ENCODE results near the gene SLC45A3. TPM values are rescaled to one million over a fixed set of nuclear protein-coding genes. Genes with fewer than 3 reads are reported as not detected.

Gene SLC45A3
- total and polyA plus RNA-seq, 2 of the 8 experiments (the other 6 are each of a cell fraction or from before 2014, with no cell fraction given), result 13.0 to 14.3 TPM

DNA sequence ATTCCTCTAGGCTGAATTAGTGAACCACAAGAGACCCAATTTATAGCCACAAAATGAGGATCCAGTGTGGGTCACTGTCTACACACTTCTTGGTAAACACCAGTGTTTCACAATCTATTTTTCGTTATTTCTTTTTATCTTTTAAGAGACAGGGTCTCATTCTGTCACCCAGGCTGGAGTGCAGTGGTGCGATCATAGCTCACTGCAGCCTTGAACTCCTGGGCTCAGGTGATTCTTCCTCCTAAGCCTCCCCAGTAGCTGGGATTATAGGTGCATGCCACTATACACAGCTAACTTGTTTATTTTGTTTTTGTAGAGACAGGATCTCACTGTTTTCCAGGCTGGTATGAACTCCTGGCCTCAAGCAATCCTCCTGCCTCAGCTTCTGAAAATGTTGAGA lies 29.3 kb upstream of the SLC45A3 start (continued):
- TF ChIP-seq, protein P1, sequence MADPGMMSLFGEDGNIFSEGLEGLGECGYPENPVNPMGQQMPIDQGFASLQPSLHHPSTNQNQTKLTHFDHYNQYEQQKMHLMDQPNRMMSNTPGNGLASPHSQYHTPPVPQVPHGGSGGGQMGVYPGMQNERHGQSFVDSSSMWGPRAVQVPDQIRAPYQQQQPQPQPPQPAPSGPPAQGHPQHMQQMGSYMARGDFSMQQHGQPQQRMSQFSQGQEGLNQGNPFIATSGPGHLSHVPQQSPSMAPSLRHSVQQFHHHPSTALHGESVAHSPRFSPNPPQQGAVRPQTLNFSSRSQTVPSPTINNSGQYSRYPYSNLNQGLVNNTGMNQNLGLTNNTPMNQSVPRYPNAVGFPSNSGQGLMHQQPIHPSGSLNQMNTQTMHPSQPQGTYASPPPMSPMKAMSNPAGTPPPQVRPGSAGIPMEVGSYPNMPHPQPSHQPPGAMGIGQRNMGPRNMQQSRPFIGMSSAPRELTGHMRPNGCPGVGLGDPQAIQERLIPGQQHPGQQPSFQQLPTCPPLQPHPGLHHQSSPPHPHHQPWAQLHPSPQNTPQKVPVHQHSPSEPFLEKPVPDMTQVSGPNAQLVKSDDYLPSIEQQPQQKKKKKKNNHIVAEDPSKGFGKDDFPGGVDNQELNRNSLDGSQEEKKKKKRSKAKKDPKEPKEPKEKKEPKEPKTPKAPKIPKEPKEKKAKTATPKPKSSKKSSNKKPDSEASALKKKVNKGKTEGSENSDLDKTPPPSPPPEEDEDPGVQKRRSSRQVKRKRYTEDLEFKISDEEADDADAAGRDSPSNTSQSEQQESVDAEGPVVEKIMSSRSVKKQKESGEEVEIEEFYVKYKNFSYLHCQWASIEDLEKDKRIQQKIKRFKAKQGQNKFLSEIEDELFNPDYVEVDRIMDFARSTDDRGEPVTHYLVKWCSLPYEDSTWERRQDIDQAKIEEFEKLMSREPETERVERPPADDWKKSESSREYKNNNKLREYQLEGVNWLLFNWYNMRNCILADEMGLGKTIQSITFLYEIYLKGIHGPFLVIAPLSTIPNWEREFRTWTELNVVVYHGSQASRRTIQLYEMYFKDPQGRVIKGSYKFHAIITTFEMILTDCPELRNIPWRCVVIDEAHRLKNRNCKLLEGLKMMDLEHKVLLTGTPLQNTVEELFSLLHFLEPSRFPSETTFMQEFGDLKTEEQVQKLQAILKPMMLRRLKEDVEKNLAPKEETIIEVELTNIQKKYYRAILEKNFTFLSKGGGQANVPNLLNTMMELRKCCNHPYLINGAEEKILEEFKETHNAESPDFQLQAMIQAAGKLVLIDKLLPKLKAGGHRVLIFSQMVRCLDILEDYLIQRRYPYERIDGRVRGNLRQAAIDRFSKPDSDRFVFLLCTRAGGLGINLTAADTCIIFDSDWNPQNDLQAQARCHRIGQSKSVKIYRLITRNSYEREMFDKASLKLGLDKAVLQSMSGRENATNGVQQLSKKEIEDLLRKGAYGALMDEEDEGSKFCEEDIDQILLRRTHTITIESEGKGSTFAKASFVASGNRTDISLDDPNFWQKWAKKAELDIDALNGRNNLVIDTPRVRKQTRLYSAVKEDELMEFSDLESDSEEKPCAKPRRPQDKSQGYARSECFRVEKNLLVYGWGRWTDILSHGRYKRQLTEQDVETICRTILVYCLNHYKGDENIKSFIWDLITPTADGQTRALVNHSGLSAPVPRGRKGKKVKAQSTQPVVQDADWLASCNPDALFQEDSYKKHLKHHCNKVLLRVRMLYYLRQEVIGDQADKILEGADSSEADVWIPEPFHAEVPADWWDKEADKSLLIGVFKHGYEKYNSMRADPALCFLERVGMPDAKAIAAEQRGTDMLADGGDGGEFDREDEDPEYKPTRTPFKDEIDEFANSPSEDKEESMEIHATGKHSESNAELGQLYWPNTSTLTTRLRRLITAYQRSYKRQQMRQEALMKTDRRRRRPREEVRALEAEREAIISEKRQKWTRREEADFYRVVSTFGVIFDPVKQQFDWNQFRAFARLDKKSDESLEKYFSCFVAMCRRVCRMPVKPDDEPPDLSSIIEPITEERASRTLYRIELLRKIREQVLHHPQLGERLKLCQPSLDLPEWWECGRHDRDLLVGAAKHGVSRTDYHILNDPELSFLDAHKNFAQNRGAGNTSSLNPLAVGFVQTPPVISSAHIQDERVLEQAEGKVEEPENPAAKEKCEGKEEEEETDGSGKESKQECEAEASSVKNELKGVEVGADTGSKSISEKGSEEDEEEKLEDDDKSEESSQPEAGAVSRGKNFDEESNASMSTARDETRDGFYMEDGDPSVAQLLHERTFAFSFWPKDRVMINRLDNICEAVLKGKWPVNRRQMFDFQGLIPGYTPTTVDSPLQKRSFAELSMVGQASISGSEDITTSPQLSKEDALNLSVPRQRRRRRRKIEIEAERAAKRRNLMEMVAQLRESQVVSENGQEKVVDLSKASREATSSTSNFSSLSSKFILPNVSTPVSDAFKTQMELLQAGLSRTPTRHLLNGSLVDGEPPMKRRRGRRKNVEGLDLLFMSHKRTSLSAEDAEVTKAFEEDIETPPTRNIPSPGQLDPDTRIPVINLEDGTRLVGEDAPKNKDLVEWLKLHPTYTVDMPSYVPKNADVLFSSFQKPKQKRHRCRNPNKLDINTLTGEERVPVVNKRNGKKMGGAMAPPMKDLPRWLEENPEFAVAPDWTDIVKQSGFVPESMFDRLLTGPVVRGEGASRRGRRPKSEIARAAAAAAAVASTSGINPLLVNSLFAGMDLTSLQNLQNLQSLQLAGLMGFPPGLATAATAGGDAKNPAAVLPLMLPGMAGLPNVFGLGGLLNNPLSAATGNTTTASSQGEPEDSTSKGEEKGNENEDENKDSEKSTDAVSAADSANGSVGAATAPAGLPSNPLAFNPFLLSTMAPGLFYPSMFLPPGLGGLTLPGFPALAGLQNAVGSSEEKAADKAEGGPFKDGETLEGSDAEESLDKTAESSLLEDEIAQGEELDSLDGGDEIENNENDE (IDR thresholded peaks at IDR 0.05; ENCODE audit: insufficient replicate concordance, low read length), result no peak

All from H1 (cell line).